HepG2 (cell line): ENCODE results near the gene SMAD7. TPM values are rescaled to one million over a fixed set of nuclear protein-coding genes. Genes with fewer than 3 reads are reported as not detected.

Source experiments
- ARID5B ChIP-seq: IDR thresholded peaks from 2 replicates; pipeline ENCODE4 v1.4.0; 2020; ENCODE audit warnings: mild to moderate bottlenecking, missing genetic modification reagents
- ELF4 ChIP-seq: sonication (generic); formaldehyde crosslinking; IDR thresholded peaks from 2 replicates; pipeline ENCODE4 v1.5.0; 2020; ENCODE audit warnings: missing genetic modification reagents, mild to moderate bottlenecking, moderate library complexity, borderline replicate concordance
- GATAD1 ChIP-seq: IDR thresholded peaks from 2 replicates; pipeline ENCODE4 v1.6.1; 2016; ENCODE audit warnings: missing genetic modification reagents, missing compliant biosample characterization
- ZBTB40 ChIP-seq, 2 experiments: fragments of 450-650 bp in 1 of 2; sonication (generic) in 1 of 2; formaldehyde crosslinking in 1 of 2; IDR thresholded peaks; 2 replicates each; pipeline versions ENCODE4 v1.6.1 to v1.8.0; 2016 to 2022; ENCODE audit warnings: antibody characterized with exemption in 1 of 2, mild to moderate bottlenecking in 1 of 2, missing genetic modification reagents in 1 of 2
- ZC3H13 ChIP-seq: sonication (generic); formaldehyde crosslinking; IDR thresholded peaks from 2 replicates; pipeline ENCODE4 v1.8.1; 2023; ENCODE audit warnings: mild to moderate bottlenecking, missing genetic modification reagents, moderate library complexity
- ZFY ChIP-seq: sonication (generic); formaldehyde crosslinking; IDR thresholded peaks from 2 replicates; pipeline ENCODE4 v1.4.0; 2020; ENCODE audit warnings: missing genetic modification reagents
- ZNF383 ChIP-seq: sonication (generic); formaldehyde crosslinking; IDR thresholded peaks from 2 replicates; pipeline ENCODE4 v1.4.0; 2020; ENCODE audit warnings: missing genetic modification reagents, mild to moderate bottlenecking, borderline replicate concordance
- ZNF75D ChIP-seq: sonication (generic); formaldehyde crosslinking; IDR thresholded peaks from 2 replicates; pipeline ENCODE4 v1.8.1; 2023; ENCODE audit warnings: missing genetic modification reagents, mild to moderate bottlenecking, borderline replicate concordance
- ZNF891 ChIP-seq: sonication (generic); formaldehyde crosslinking; IDR thresholded peaks from 2 replicates; pipeline ENCODE4 v1.5.0; 2020; ENCODE audit warnings: mild to moderate bottlenecking, missing genetic modification reagents
- polyA plus RNA-seq, 8 experiments: library from polyadenylated mRNA; depleted of rRNA in 3 of 8; stranded (reverse) in 7 of 8; unstranded in 1 of 8; fragments of >200 nt; fragmentation: Illumina TruSeq in 4 of 8; extraction: Trizol in 4 of 8; gene quantifications; 2 replicates each; pipeline versions ENCODE4 v1.2.1 to v1.2.3, GENCODE V29; 2011 to 2016; ENCODE audit warnings: low read depth in 4 of 8, missing spikeins in 1 of 8, mixed read lengths in 1 of 8; ENCODE audit not compliant: insufficient read depth in 1 of 8
- total RNA-seq, 5 experiments: library from RNA; depleted of rRNA; stranded (reverse); fragments of >200 nt; fragmentation: Illumina TruSeq; extraction: Trizol; gene quantifications; 2 replicates each; pipeline ENCODE4 v1.2.3, GENCODE V29; 2016; ENCODE audit warnings: low read depth in 1 of 5
- TF ChIP-seq, protein P1 (sequence below), 2 experiments: sonication (generic) in 1 of 2; formaldehyde crosslinking in 1 of 2; IDR thresholded peaks; 2 replicates each; pipeline versions ENCODE4 v1.5.1 to v1.6.1; 2011 to 2020; ENCODE audit warnings: borderline replicate concordance in 1 of 2, low read depth in 1 of 2, low read length in 1 of 2, mild to moderate bottlenecking in 1 of 2, missing genetic modification reagents in 1 of 2, moderate library complexity in 1 of 2

The SMAD7 gene
- total and polyA plus RNA-seq, 2 of the 13 experiments (the other 11 are each of a cell fraction or from before 2014, with no cell fraction given) = 17.4 to 24.7 TPM

DNA sequence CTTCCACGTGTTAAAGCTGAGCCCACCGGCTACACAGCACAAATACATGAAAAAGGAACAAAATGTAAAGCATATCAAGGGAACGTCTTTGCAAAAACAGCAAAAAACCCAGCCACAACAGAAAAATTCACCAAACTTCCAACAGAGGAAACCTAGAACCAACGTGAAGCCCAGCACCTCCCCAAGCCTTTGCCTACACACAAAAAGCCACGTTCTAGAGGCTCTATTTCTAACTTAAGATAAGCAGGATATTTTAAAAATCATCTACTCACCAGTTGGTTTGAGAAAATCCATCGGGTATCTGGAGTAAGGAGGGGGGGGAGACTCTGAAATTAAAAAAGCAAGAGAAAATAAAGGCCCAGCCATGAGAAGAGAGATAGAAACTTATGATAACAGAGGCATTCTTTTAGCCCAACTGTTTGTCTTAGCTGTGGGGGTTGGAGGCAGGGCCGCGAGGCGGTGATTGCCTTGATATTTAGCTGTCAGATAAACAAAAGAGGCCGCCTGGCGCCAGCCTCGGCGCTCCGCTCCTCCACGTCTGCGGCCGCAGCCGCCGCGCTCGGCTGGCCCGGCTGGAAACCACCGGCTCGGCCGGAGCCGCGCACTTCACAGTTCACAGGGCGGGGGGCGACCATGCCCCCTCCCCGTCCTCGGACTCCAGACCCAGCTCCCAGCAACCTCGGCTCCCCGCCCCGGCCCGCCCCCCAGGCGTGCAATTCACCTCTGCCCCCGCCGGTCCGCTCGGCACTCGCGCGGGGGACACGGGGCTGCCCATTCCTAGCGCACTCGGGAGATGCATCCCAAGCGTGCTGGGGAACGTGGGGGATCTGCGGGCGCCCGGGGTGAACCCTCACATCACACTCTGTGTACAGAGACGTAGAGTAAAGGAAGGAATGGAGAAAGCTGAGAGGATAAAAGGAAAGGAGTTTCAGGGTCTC lies 2.4 kb downstream of the SMAD7 start (continued):
- TF ChIP-seq, protein P1, sequence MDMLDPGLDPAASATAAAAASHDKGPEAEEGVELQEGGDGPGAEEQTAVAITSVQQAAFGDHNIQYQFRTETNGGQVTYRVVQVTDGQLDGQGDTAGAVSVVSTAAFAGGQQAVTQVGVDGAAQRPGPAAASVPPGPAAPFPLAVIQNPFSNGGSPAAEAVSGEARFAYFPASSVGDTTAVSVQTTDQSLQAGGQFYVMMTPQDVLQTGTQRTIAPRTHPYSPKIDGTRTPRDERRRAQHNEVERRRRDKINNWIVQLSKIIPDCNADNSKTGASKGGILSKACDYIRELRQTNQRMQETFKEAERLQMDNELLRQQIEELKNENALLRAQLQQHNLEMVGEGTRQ (IDR thresholded peaks at IDR 0.05; ENCODE audit: low read depth, low read length) = no peak
- TF ChIP-seq, protein P1 (CRISPR knock-in tag; IDR thresholded peaks at IDR 0.05; ENCODE audit: borderline replicate concordance) = no peak
- TF ChIP-seq ZNF75D (CRISPR knock-in tag) (no peak), ELF4 (CRISPR knock-in tag) (no peak), ZNF383 (CRISPR knock-in tag) (peak; percentile 45; the same call in 1 of the 2 replicates), ZNF891 (CRISPR knock-in tag) (no peak; the same call in 1 of the 2 replicates), ZBTB40 (IDR thresholded peaks at IDR 0.05) (no peak), ZBTB40 (CRISPR knock-in tag; IDR thresholded peaks at IDR 0.05) (no peak), ZC3H13 (CRISPR knock-in tag) (peak; percentile 87; the same call in 1 of the 2 replicates), ARID5B (peak; percentile 55; the same call in 1 of the 2 replicates), GATAD1 (CRISPR knock-in tag) (no peak), ZFY (CRISPR knock-in tag) (peak; percentile 53)
